ENCODE data around the gene SUPT4H1. TPM values are rescaled to one million over a fixed set of nuclear protein-coding genes. Genes with fewer than 3 reads are reported as not detected.

The SUPT4H1 gene
- polyA plus RNA-seq, 1 donor (not counting 4 experiments of a cell fraction or from before 2014, with no cell fraction given), result 206 TPM

DNA sequence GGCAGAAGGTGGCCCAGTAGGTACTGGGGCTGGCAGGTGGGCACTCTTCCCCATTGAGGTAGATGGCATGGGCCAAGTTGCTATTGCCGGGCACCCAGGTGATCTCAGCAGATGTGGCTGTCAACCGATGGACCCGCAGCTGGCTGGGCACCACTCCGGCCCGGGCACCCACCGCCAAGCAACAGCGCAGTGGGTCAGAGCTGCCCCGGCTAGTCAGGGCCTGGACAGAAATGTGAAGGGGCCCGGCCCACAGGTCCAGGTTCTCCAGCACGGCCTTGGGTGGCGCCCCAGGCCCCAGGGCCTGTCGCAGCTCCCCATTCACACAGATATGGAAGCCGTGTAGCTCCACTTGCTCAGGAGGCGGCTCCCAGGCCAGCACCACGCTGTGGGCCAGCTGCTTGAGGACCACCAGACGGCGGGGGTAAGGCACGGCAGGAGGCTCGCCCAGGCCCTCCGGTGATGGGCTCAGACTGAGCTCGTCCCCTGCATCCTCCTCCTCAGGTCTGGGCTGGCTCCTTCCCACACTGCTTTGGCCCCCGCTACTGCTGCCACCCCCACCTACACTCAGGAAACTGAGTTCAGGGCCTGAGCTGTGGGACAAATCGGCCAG is 39.9 kb downstream of the SUPT4H1 start:
- Histone ChIP-seq H3K9ac (ENCODE audit: control insufficient read depth, extremely low read depth, insufficient read depth, low read length) (no peak overlapping the region), H3K4me1 (ENCODE audit: control insufficient read depth, extremely low read depth, insufficient read depth, low read length) (no peaks in the 10 kb centered on the region), H3K79me2 (ENCODE audit: control insufficient read depth, insufficient read depth, low read length) (no peaks in the 10 kb centered on the region), H4K20me1 (ENCODE audit: control insufficient read depth, extremely low read depth, insufficient read depth, low read length) (no peaks in the 10 kb centered on the region), H3K9me1 (ENCODE audit: control insufficient read depth, extremely low read depth, insufficient read depth, low read length) (no peaks in the 10 kb centered on the region), H3K36me3 (ENCODE audit: control insufficient read depth in 2 of 2, extremely low read depth in 1 of 2, insufficient read depth in 2 of 2, low read length in 2 of 2) (no peaks in the 10 kb centered on the region), H3K27me3 (ENCODE audit: control insufficient read depth, extremely low read depth, insufficient read depth, low read length) (peaks cover 5% of the 10 kb centered on the region), H3K27ac (ENCODE audit: control insufficient read depth, insufficient read depth, low read length) (no peak overlapping the region), H3K9me3 (ENCODE audit: control insufficient read depth, low read depth, low read length) (no peaks in the 10 kb centered on the region), H3K4me2 (ENCODE audit: control insufficient read depth, extremely low read depth, insufficient read depth, low read depth, low read length) (no peak overlapping the region), H2AFZ (ENCODE audit: control insufficient read depth, low read length) (no peak overlapping the region), H3K4me3 (ENCODE audit: control insufficient read depth in 2 of 3, extremely low read depth in 1 of 3, insufficient read depth in 2 of 3, low read depth in 1 of 3, low read length in 3 of 3) (no peak overlapping the region)
- dilution Hi-C loops (cut with MboI; ENCODE audit: extremely low pct_ligation_motif_present, low sequenced_read_pairs), result no loop called here
- no peak for DNase-seq (ENCODE audit: low read depth, low spot score)
- no peak for FAIRE-seq
- no peak for TF ChIP-seq EZH2 (IDR thresholded peaks at IDR 0.05; ENCODE audit: low read length)
- no peak for TF ChIP-seq CTCF (optimal IDR thresholded peaks at IDR 0.05 in 1 of 3, IDR thresholded peaks at IDR 0.05 in 1 of 3, conservative IDR thresholded peaks at IDR 0.05 in 1 of 3; ENCODE audit: extremely low read depth in 1 of 3, insufficient read depth in 2 of 3, low read length in 3 of 3)

- no peaks in the 10 kb centered on the region for H3K36me3 ChIP-seq (ENCODE audit: control insufficient read depth in 2 of 2, extremely low read depth in 1 of 2, insufficient read depth in 2 of 2, low read length in 2 of 2)
- FAIRE-seq (no peak), DNase-seq (ENCODE audit: low read depth, low spot score) (no peak)
- H3K4me3 ChIP-seq (ENCODE audit: control insufficient read depth in 2 of 3, extremely low read depth in 1 of 3, insufficient read depth in 2 of 3, low read depth in 1 of 3, low read length in 3 of 3), result no peak overlapping the region
- H4K20me1 ChIP-seq (ENCODE audit: control insufficient read depth, extremely low read depth, insufficient read depth, low read length), result no peaks in the 10 kb centered on the region
- H3K9ac ChIP-seq (ENCODE audit: control insufficient read depth, extremely low read depth, insufficient read depth, low read length), result no peak overlapping the region
- no peak overlapping the region for H3K4me2 ChIP-seq (ENCODE audit: control insufficient read depth, extremely low read depth, insufficient read depth, low read depth, low read length)
- no peak overlapping the region for H3K27ac ChIP-seq (ENCODE audit: control insufficient read depth, insufficient read depth, low read length)
- peaks cover 5% of the 10 kb centered on the region for H3K27me3 ChIP-seq (ENCODE audit: control insufficient read depth, extremely low read depth, insufficient read depth, low read length)
- no peaks in the 10 kb centered on the region for H3K9me3 ChIP-seq (ENCODE audit: control insufficient read depth, low read depth, low read length)
- H3K9me1 ChIP-seq (ENCODE audit: control insufficient read depth, extremely low read depth, insufficient read depth, low read length), result no peaks in the 10 kb centered on the region
- H3K79me2 ChIP-seq (ENCODE audit: control insufficient read depth, insufficient read depth, low read length), result no peaks in the 10 kb centered on the region
- no peak overlapping the region for H2AFZ ChIP-seq (ENCODE audit: control insufficient read depth, low read length)
- no peak for TF ChIP-seq CTCF (optimal IDR thresholded peaks at IDR 0.05 in 1 of 3, IDR thresholded peaks at IDR 0.05 in 1 of 3, conservative IDR thresholded peaks at IDR 0.05 in 1 of 3; ENCODE audit: extremely low read depth in 1 of 3, insufficient read depth in 2 of 3, low read length in 3 of 3)
- TF ChIP-seq EZH2 (IDR thresholded peaks at IDR 0.05; ENCODE audit: low read length), result no peak
- dilution Hi-C loops (cut with MboI; ENCODE audit: extremely low pct_ligation_motif_present, low sequenced_read_pairs), result no loop called here
- H3K4me1 ChIP-seq (ENCODE audit: control insufficient read depth, extremely low read depth, insufficient read depth, low read length), result no peaks in the 10 kb centered on the region
These were observed 40.5 kb downstream of the SUPT4H1 start for GRCh38 chr17:58311429-58311894.
